Adrenal gland (tissue), 12 donors: Measurements from ENCODE around the gene CCDC33. TPM values are rescaled to one million over a fixed set of nuclear protein-coding genes. Genes with fewer than 3 reads are reported as not detected.

Source experiments
- DNase-seq, 7 donors: peaks; one replicate each; pipeline ENCODE4 v3.0.0-alpha.2; 2019 to 2020
- H3K27ac ChIP-seq, 5 donors: fragments of 200-600 bp; sonication (generic) in 4 of 5; 1 replicate in 3 of 5; 2 replicates in 2 of 5; pipeline versions ENCODE4 v1.5.1 to v1.8.0; 2016 to 2020; ENCODE audit warnings: mild to moderate bottlenecking in 1 of 5
- H3K27me3 ChIP-seq: fragments of 200-600 bp; 2 replicates; pipeline ENCODE4 v1.8.0; 2021
- H3K36me3 ChIP-seq, 2 donors: fragments of 200-600 bp; replicated peaks in 1 of 2; 1 replicate in 1 of 2; 2 replicates in 1 of 2; pipeline versions ENCODE4 v1.5.1 to v1.8.0; 2018 to 2022
- H3K4me1 ChIP-seq, 2 donors: fragments of 200-600 bp; replicated peaks in 1 of 2; 1 replicate in 1 of 2; 2 replicates in 1 of 2; pipeline versions ENCODE4 v1.5.1 to v1.8.0; 2018 to 2021
- H3K4me3 ChIP-seq, 4 donors: fragments of 200-600 bp; sonication (generic) in 3 of 4; one replicate each; pipeline ENCODE4 v1.5.1; 2016 to 2018
- H3K9me3 ChIP-seq, 3 donors: fragments of 200-600 bp; sonication (generic) in 1 of 3; replicated peaks in 1 of 3; 1 replicate in 2 of 3; 2 replicates in 1 of 3; pipeline versions ENCODE4 v1.5.1 to v1.8.0; 2016 to 2021
- POLR2A ChIP-seq, 2 donors: fragments of 450-650 bp; IDR thresholded peaks; one replicate each; pipeline ENCODE4 v1.6.1; 2017; ENCODE audit warnings: antibody characterized with exemption in 2 of 2, mild to moderate bottlenecking in 2 of 2, moderate library complexity in 1 of 2
- WGBS, 4 donors: extraction: QIAGEN DNeasy Blood & Tissue Kit in 2 of 4; methylation state at CpG; one replicate each; pipeline versions ENCODE4 v1.1.5 to v1.1.7; 2013 to 2017; 5-methylcytosine and 5-hydroxymethylcytosine counted together
- intact Hi-C, 2 donors: fragments of 100-400 bp; cut with DNase I; formaldehyde crosslinking; loops; one replicate each; pipeline versions ENCODE4 v1.14.1 to v1.15.0; 2022 to 2023
- polyA plus RNA-seq, 3 donors: library from polyadenylated mRNA; stranded (reverse); fragments of 200-250 nt in 2 of 3; fragments of 350-450 nt in 1 of 3; fragmentation: Illumina TruSeq in 1 of 3; extraction: RNeasy Lipid Tissue Mini Kit (QIAGEN cat#74804) in 1 of 3; gene quantifications; one replicate each; pipeline ENCODE4 v1.2.3, GENCODE V29; 2013 to 2014
- total RNA-seq, 9 donors: library from RNA; depleted of rRNA in 4 of 9; stranded (reverse); fragments of >200 nt in 4 of 9; fragments of 120-200 nt in 1 of 9; fragmentation: NEBNext Ultra II Directional in 1 of 9; extraction: Animal tissue kit (Norgen Biotek cat#: 25700) in 1 of 9; gene quantifications; one replicate each; pipeline versions ENCODE4 v1.1.0 to v1.2.4, GENCODE V29; 2013 to 2023
- TF ChIP-seq, protein P1 (sequence below), 6 experiments: fragments of 450-650 bp in 4 of 6; fragments of 200-600 bp in 2 of 6; sonication (generic) in 1 of 6; IDR thresholded peaks; 1 replicate in 5 of 6; 2 replicates in 1 of 6; pipeline versions ENCODE4 v1.5.1 to v1.8.0; 2016 to 2021; ENCODE audit warnings: antibody characterized with exemption in 6 of 6, mild to moderate bottlenecking in 2 of 6, moderate library complexity in 1 of 6
- donor health status: healthy with polysubstance abuse.
- donor health status: Bipolar disorder and iron deficiency.
- donor health status: DM: yes; HTN: yes; CAD: no.
- donor health status: DM: no; HTN: no; CAD: no.
- donor health status: DM: no; HTN: no; CAD: no.
- donor health status: DM: yes; HTN: yes; CAD: no.

The CCDC33 gene
- total and polyA plus RNA-seq, 12 donors = 0.11 to 1.1 (median 0.30) TPM; not detected in 3

DNA sequence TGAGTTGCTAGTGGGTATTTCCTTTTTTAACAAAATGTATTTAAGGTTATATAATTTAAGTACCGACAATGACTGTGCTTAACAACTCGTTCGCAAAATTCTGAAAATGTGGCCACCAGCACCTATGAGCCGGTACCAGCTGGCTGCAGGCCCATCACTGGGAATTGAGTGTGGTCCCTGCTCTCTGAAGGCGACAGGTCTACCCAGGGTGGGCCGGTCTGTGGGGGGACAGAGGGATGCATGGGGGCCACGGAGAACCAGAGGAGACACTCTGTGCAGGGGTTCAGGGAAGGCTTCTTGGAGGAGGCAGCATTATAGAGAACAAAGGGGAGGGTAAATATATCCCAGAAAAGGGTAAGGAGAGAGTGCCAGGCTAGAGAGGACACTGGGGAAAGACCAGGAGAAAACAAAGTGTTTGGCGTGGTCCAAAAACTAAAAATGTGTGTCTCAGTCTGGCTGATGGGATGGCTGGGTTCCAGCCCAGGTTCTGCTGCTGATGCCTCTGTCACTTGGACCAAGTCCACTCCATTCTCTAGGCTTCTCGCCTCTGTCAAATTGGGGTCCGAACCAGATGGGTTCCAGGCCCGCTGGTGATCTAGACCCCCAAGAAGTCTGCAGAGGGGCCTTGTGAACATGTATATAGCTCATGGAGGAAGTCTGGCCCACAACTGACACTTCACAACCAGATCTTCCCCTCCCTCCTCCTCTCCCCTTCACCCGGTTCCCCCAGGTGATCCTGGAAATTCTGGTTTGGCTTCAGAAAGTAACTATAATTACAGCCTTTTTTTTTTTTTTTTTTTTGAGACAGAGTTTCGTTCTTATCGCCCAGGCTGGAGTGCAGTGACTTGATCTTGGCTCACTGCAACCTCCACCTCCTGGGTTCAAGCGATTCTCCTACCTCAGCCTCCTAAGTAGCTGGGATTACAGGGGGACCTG lies 142.0 kb downstream of the CCDC33 start:
- no peak for TF ChIP-seq POLR2A (IDR thresholded peaks at IDR 0.05)
- TF ChIP-seq, protein P1, sequence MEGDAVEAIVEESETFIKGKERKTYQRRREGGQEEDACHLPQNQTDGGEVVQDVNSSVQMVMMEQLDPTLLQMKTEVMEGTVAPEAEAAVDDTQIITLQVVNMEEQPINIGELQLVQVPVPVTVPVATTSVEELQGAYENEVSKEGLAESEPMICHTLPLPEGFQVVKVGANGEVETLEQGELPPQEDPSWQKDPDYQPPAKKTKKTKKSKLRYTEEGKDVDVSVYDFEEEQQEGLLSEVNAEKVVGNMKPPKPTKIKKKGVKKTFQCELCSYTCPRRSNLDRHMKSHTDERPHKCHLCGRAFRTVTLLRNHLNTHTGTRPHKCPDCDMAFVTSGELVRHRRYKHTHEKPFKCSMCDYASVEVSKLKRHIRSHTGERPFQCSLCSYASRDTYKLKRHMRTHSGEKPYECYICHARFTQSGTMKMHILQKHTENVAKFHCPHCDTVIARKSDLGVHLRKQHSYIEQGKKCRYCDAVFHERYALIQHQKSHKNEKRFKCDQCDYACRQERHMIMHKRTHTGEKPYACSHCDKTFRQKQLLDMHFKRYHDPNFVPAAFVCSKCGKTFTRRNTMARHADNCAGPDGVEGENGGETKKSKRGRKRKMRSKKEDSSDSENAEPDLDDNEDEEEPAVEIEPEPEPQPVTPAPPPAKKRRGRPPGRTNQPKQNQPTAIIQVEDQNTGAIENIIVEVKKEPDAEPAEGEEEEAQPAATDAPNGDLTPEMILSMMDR (IDR thresholded peaks at IDR 0.05) = no peak
- Histone ChIP-seq H3K9me3 (no peaks in the 10 kb centered on the region), H3K27ac (no peak overlapping the region), H3K36me3 (no peaks in the 10 kb centered on the region), H3K4me3 (no peak overlapping the region), H3K4me1 (peaks cover 0 to 19% of the 10 kb centered on the region in 2 donors), H3K27me3 (no peaks in the 10 kb centered on the region)
- WGBS, 4 donors = 80 to 89% (median 87%) methylated on average over 15 of the region's 15 CpGs
- intact Hi-C loops = loop anchor here in 1 of 2 donors (5.0 to 10.0 kb wide), 2 partner anchors 109 to 247 kb away; no protein-coding TSS in a partner anchor
- no peak for DNase-seq

DNA sequence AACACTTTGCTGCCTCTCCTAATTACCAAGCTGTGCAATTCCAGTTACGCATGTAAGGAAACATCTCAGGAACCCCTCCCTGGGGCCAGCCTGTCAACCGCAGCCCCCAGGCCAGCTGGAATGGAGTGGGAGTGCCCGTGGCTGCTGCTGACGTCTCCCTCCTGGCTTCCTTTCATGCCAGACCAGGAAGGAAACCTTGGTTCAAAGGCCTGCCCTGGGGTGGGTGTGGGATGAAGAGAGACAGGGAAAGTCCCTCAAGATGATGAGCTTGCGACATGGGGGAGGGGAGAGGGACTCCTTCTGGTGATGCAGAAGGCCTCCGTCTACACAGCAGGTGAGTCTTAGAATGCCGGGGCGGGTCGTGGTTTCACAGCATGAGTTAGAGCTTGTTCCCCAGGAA lies 142.7 kb downstream of the CCDC33 start:
- Histone ChIP-seq H3K27ac (no peak overlapping the region), H3K27me3 (no peaks in the 10 kb centered on the region), H3K9me3 (no peaks in the 10 kb centered on the region), H3K36me3 (no peaks in the 10 kb centered on the region), H3K4me3 (no peak overlapping the region), H3K4me1 (peaks cover 0 to 12% of the 10 kb centered on the region in 2 donors)
- DNase-seq = no peak
- TF ChIP-seq, protein P1 (IDR thresholded peaks at IDR 0.05) = no peak
- TF ChIP-seq POLR2A (IDR thresholded peaks at IDR 0.05) = no peak
- intact Hi-C loops = loop anchor here in 1 of 2 donors (5.0 to 10.0 kb wide), 2 partner anchors 108 to 246 kb away; no protein-coding TSS in a partner anchor
- WGBS, 4 donors = 57 to 90% (median 64%) methylated on average over 4 to 9 of the region's 9 CpGs

DNA sequence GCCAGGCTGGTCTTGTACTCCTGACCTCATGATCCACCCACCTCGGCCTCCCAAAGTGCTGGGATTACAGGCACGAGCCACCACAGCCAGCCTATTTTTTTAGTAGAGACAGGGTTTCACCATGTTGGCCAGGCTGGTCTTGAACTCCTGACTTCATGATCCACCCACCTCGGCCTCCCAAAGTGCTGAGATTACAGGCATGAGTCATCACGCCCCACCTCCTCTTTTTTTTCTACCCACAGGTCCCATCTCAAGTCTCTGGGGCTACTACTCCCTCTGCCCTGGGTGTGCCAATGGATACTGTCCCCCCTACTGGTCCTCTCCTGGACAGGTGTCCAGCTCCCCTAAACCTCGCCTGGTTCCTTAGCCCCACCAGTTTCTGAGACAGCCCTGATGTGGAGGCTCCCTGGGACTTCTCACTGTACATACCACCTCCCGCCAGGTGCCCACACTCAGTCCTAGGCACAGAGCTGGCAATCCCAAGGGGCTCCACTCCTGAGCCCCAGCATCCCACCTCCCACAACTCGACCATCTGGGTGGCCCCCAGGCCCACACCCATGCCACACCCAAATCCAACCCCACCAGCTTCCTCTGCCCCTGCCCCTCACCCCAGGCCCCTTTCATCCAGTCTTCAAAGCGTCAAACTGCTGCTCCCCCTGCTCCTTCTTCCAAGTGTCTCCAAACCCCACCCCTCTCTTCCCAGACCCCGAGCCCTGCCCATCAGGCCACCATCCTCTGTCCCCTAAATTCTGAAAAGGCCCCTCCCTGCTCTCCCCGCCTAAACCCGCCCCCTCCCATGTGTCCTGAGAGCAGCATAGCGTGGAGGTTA lies 144.4 kb downstream of the CCDC33 start:
- Histone ChIP-seq H3K4me3 (no peak overlapping the region), H3K9me3 (no peaks in the 10 kb centered on the region), H3K27me3 (no peaks in the 10 kb centered on the region), H3K27ac (no peak overlapping the region), H3K36me3 (no peaks in the 10 kb centered on the region), H3K4me1 (no peaks in the 10 kb centered on the region)
- intact Hi-C loops = loop anchor here (10.0 kb wide), 3 partner anchors 104 to 384 kb away; no protein-coding TSS in a partner anchor
- 58 to 69% (median 66%) methylated on average over 12 of the region's 12 CpGs for WGBS, 4 donors
- no peak for DNase-seq
- no peak for TF ChIP-seq POLR2A (IDR thresholded peaks at IDR 0.05)
- TF ChIP-seq, protein P1 (IDR thresholded peaks at IDR 0.05) = no peak

DNA sequence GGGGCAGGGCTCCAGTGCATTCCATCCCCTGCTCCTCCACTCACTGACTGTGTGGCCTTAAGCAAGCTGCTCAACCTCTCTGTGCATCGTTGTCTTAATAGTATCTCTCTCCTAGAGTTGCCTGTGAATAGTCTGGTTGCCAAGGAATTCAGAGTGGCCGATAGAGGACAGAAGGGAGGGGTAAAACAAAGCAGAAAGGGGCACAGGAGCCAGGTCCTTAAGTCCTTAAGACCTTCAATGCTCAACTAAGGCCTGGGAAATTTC lies 145.0 kb downstream of the CCDC33 start:
- Histone ChIP-seq H3K4me1 (no peaks in the 10 kb centered on the region), H3K27me3 (no peaks in the 10 kb centered on the region), H3K36me3 (no peaks in the 10 kb centered on the region), H3K27ac (no peak overlapping the region), H3K4me3 (no peak overlapping the region), H3K9me3 (no peaks in the 10 kb centered on the region)
- TF ChIP-seq, protein P1 (IDR thresholded peaks at IDR 0.05) = no peak
- no peak for TF ChIP-seq POLR2A (IDR thresholded peaks at IDR 0.05)
- intact Hi-C loops = loop anchor here (10.0 kb wide), 3 partner anchors 104 to 384 kb away; no protein-coding TSS in a partner anchor
- WGBS, 4 donors = 75 to 84% (median 77%) methylated on average over 2 of the region's 2 CpGs
- no peak for DNase-seq
